ENCODE measurements around the gene ENPP3. TPM values are rescaled to one million over a fixed set of nuclear protein-coding genes. Genes with fewer than 3 reads are reported as not detected.

ENPP3 gene
- total RNA-seq, 1 donor from 2014 or later = 0.09 TPM

DNA sequence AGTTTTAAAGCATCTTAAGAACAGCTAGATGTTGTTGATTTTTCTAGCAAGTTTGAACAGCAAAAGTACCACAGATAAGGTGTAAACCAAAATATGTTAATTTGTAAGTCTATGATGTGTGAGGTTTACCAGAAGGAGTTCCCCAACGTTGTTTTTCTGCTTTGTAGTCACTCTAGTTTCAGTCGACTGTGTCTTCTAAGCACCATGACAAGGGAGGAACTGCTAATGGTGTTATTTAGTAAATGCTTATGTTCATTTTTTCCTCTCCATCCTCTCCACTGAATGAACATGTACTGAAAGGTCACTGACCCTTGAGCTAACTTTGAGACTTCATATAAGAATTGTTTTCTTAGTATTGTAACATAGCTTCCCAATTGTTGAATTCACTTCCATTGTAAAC, 3.0 kb downstream of the ENPP3 start:
- Mint-ChIP-seq H3K4me3 (no peak overlapping the region), H3K9me3 (no peaks in the 10 kb centered on the region), H3K27me3 (ENCODE audit: insufficient read depth, low read depth) (no peaks in the 10 kb centered on the region), H3K27ac (no peak overlapping the region), H3K36me3 (no peaks in the 10 kb centered on the region), H3K4me1 (no peaks in the 10 kb centered on the region)
- no peaks in the 10 kb centered on the region for H3K79me2 ChIP-seq (ENCODE audit: low read depth)
- H3K27me3 ChIP-seq = no peaks in the 10 kb centered on the region
- no peak for DNase-seq (ENCODE audit: low spot score)
- H3K36me3 ChIP-seq = no peaks in the 10 kb centered on the region
- no peak overlapping the region for H3K9ac ChIP-seq
- no peak overlapping the region for H2AFZ ChIP-seq (replicated peaks)
- no peaks in the 10 kb centered on the region for H3K9me3 ChIP-seq (ENCODE audit: low read depth)
- H3K27ac ChIP-seq = no peak overlapping the region
- no peak for TF ChIP-seq EZH2 (IDR thresholded peaks at IDR 0.05)
- TF ChIP-seq EZH2phosphoT487 (IDR thresholded peaks at IDR 0.05) = no peak
- TF ChIP-seq, protein P1, sequence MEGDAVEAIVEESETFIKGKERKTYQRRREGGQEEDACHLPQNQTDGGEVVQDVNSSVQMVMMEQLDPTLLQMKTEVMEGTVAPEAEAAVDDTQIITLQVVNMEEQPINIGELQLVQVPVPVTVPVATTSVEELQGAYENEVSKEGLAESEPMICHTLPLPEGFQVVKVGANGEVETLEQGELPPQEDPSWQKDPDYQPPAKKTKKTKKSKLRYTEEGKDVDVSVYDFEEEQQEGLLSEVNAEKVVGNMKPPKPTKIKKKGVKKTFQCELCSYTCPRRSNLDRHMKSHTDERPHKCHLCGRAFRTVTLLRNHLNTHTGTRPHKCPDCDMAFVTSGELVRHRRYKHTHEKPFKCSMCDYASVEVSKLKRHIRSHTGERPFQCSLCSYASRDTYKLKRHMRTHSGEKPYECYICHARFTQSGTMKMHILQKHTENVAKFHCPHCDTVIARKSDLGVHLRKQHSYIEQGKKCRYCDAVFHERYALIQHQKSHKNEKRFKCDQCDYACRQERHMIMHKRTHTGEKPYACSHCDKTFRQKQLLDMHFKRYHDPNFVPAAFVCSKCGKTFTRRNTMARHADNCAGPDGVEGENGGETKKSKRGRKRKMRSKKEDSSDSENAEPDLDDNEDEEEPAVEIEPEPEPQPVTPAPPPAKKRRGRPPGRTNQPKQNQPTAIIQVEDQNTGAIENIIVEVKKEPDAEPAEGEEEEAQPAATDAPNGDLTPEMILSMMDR (IDR thresholded peaks at IDR 0.05) = no peak
- no peaks in the 10 kb centered on the region for H3K4me1 ChIP-seq
- no peak overlapping the region for H3K4me3 ChIP-seq
- no peaks in the 10 kb centered on the region for H4K20me1 ChIP-seq (ENCODE audit: low read depth)
- H3K4me2 ChIP-seq = no peak overlapping the region
- H3F3A ChIP-seq (ENCODE audit: low read depth) = no peaks in the 10 kb centered on the region

DNA sequence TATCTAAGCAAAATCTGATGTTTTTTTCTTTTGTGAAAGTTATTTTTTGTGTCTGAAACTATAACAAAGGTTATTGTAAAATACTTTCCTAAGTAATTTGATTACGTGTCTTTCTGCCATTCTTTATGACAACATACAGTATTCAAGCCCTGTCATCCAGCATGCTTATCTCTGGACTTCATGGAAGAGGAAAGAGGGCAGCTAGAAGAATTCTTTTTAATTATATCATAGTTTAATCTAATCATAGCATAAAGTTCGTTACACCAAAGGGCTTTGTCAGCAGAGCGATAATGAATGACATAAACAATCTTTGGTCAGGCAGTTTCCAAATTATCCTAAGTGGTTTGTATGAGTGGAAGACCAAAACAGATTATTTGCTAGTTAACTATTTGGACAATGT, 3.5 kb downstream of the ENPP3 start:
- Histone ChIP-seq H3K4me3 (no peak overlapping the region), H3K27ac (no peak overlapping the region), H3K79me2 (ENCODE audit: low read depth) (no peaks in the 10 kb centered on the region), H3K4me1 (no peaks in the 10 kb centered on the region), H3K27me3 (no peaks in the 10 kb centered on the region), H3K4me2 (no peak overlapping the region), H4K20me1 (ENCODE audit: low read depth) (no peaks in the 10 kb centered on the region), H3F3A (ENCODE audit: low read depth) (no peaks in the 10 kb centered on the region), H2AFZ (replicated peaks) (no peak overlapping the region), H3K9ac (no peak overlapping the region), H3K36me3 (no peaks in the 10 kb centered on the region), H3K9me3 (ENCODE audit: low read depth) (no peaks in the 10 kb centered on the region)
- H3K27ac Mint-ChIP-seq = no peak overlapping the region
- H3K36me3 Mint-ChIP-seq = no peaks in the 10 kb centered on the region
- TF ChIP-seq, protein P1 (IDR thresholded peaks at IDR 0.05) = no peak
- no peak for TF ChIP-seq EZH2phosphoT487 (IDR thresholded peaks at IDR 0.05)
- no peak for TF ChIP-seq EZH2 (IDR thresholded peaks at IDR 0.05)
- no peaks in the 10 kb centered on the region for H3K27me3 Mint-ChIP-seq (ENCODE audit: insufficient read depth, low read depth)
- H3K4me3 Mint-ChIP-seq = no peak overlapping the region
- no peak for DNase-seq (ENCODE audit: low spot score)
- no peaks in the 10 kb centered on the region for H3K4me1 Mint-ChIP-seq
- no peaks in the 10 kb centered on the region for H3K9me3 Mint-ChIP-seq

DNA sequence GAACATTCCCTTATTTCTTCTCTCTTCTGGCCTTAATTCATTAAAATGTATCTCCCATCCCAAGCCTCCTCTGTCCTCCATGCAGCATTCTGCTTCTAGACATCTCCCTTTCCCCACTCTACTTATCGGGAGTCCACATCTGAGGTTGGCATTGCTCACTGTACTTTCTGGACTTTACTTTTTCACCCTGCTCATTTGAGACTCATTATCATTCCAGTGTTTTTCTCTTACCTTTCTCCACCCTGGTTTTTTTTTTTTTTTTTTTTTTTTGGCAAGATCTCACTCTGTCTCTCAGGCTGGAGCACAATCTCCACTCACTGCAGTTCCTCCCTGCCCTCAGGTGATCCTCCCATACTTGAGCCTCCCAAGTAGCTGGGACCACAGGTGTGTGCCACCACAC, 4.5 kb downstream of the ENPP3 start:
- Histone ChIP-seq H3K9me3 (ENCODE audit: low read depth) (no peaks in the 10 kb centered on the region), H2AFZ (replicated peaks) (no peak overlapping the region), H3K4me1 (no peaks in the 10 kb centered on the region), H4K20me1 (ENCODE audit: low read depth) (no peaks in the 10 kb centered on the region), H3F3A (ENCODE audit: low read depth) (no peaks in the 10 kb centered on the region), H3K4me3 (no peak overlapping the region), H3K36me3 (no peaks in the 10 kb centered on the region), H3K9ac (no peak overlapping the region), H3K4me2 (no peak overlapping the region), H3K27me3 (no peaks in the 10 kb centered on the region), H3K27ac (no peak overlapping the region), H3K79me2 (ENCODE audit: low read depth) (no peaks in the 10 kb centered on the region)
- Mint-ChIP-seq H3K36me3 (no peaks in the 10 kb centered on the region), H3K4me3 (no peak overlapping the region), H3K27me3 (ENCODE audit: insufficient read depth, low read depth) (no peaks in the 10 kb centered on the region), H3K4me1 (no peaks in the 10 kb centered on the region), H3K9me3 (no peaks in the 10 kb centered on the region), H3K27ac (no peak overlapping the region)
- no peak for DNase-seq (ENCODE audit: low spot score)
- no peak for TF ChIP-seq EZH2phosphoT487 (IDR thresholded peaks at IDR 0.05)
- TF ChIP-seq, protein P1 (IDR thresholded peaks at IDR 0.05) = no peak
- TF ChIP-seq EZH2 (IDR thresholded peaks at IDR 0.05) = no peak

Data from neural progenitor cell (in vitro differentiated cells).